HG02763 (cell line): ENCODE data around the gene HOXB6.

Experiments used
- ATAC-seq: cut with Tn5 transposase; IDR thresholded peaks from one replicate; pipeline ENCODE4 v1.9.1; 2021; ENCODE audit warnings: mild to moderate bottlenecking, moderate library complexity; ENCODE audit not compliant: unreplicated experiment

Gene HOXB6

DNA sequence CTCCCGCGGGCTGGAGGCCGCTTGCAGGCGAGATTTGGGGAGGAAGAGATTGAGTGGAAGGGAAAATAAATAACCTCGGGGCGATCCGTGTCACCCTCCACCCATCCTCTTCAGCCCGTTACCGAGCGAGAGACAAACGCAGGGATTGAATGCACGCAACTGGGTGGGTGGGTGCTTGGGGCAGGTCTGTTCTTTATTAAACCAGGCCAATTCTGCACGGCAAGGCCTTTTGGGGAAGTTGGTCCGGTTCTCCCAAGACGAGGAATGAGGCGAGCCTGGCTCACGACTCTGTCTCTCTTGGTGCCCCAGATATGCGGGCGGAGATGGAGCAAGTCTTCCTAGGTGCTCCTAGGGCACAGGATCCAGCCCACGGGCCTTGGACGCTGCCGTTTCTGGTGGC, 6.4 kb upstream of the HOXB6 start:
- ATAC-seq, result no peak

DNA sequence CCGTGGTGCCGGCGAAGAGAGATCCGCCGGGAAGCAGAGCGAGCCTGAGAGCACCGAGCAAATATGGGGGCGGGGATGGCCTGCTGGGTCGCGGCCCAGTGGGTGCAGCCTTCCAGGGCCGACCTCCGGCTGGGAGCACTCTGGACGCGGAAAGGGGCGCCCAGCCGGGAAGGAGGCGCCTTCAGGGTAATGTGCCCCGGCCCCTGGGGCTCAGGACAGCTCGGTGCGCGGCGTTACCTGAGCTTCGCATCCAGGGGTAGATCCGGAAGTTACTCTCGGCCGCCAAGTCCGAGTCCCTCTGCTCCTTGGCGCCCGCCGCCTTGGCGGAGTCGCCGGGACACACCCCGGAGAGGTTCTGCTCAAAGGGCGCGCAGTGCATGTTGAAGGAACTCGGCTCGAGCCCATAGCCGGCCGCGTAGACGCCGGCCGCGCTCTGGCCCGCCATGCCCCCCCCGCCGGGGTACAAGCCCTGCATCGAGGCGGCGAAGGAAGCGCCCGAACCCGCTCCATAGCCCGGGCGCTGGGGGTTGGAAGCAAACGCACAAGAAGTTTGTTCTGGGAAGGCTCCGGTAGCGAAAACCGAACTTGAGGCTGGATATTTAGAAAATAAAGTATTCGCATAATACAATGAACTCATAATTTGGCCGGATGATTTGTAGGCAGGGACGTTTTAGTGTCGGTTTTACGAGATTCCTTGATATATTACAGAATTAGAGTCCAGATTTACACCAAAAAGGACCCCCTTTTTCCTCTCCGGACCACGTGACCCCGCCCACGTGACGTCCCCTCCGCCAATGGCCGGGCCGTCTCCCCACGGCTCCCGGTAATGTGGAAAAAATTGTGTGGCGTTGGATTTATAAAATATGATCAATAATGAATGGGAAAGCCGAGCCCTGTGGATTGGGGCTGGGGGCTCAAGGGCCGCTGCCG, 5.8 kb upstream of the HOXB6 start, which contains the start of gene HOXB7:
HOXB7 (minus strand) TSS at position 736 of the 930 bp plus-strand sequence; CDS start at position 637, 99 bp downstream.
- ATAC-seq, result no peak

DNA sequence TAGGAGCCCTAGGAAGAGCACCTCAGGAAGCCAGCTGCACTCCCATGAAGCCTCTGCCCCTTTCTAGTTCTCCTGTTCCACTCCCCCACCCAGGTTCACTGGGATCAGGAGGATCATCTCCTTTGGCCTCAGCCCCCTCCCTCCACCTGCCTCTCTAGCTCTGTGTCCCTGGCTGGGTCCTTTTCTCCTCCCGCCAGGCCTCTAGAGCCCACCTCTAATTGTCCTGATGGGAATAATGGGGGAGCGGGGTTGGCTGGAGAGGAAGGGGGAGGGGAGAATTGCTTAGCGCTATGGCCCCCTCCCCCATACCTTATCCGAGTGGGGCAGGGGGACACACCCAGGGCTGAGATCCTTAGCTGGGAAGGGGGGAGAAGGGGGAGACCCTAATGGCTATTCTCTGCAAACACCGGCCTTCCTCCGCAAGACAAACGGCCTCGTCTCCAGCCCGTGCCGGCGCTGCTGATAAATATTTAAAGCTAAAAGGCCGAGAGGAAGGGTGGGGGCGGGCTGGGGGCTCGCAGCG, 5.0 kb upstream of the HOXB6 start:
- no peak for ATAC-seq

DNA sequence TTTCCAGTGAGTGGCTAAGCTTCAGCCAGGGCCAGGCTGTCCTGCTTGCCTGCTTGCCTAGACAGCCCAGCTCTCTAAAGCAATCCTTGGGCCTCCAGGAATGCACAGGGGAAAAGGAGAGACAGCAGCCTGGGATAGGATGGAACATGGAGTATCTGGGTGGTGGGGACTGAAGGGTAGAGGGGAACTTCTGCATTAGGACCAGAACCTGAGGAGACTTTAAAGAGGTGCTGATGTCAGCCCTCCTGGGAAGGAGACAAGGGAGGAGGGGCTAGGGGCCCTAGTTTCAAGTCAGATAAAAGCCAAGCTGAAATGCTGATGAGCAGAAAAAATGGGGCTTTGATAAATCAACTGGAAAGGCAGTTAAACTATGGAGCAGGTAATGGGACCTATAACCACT, 4.2 kb upstream of the HOXB6 start:
- ATAC-seq, result no peak

DNA sequence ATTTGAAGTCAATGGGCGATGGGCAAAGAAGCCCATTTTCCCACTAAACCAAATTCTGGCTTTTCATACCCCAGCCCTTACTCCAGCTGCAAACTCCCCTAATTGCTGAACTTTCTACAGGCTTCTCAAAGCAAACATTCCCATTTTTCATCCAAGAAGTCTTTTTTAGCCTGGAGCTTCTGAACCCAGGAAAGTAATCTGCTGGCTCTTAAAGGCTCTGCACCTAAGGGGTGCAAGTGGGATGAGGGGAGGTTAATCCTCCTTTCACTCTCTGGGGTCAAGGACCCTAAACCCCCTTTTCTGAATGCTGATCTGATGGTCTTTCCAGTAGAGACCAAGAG, 3.7 kb upstream of the HOXB6 start:
- no peak for ATAC-seq

DNA sequence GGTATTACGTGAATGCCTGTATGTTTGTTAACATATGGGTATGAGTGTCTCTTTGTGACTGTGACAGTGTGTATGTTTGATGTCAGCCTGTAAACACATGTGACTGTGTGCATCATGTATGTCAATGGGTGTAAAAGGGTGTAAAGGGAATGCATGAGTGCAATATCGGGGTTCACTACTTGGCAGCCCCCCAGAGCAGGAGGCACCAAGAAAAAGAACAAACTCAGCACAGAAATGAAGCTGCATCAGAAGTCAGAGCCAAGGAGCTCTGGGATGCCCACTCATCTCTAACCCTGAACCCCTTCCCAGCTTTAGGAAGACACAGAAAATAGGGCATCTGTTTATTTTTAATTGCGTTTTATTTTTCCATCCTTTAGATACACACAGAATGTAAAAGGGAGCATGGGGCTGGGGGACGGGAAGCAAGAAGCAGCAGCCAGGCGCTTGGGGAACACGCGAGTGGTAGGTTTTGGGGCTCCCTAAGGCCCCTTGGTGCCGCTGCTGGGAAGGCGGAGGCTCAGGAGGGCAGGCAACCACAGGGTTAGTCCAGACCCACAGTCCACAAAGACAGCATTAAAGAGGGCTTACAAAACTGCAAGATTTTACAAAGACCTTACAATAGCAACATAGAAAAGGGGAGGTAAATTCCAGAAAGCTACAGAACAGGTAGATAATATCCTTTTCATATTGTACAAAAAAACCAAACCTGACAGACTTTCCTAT, 2.3 kb upstream of the HOXB6 start:
- no peak for ATAC-seq

DNA sequence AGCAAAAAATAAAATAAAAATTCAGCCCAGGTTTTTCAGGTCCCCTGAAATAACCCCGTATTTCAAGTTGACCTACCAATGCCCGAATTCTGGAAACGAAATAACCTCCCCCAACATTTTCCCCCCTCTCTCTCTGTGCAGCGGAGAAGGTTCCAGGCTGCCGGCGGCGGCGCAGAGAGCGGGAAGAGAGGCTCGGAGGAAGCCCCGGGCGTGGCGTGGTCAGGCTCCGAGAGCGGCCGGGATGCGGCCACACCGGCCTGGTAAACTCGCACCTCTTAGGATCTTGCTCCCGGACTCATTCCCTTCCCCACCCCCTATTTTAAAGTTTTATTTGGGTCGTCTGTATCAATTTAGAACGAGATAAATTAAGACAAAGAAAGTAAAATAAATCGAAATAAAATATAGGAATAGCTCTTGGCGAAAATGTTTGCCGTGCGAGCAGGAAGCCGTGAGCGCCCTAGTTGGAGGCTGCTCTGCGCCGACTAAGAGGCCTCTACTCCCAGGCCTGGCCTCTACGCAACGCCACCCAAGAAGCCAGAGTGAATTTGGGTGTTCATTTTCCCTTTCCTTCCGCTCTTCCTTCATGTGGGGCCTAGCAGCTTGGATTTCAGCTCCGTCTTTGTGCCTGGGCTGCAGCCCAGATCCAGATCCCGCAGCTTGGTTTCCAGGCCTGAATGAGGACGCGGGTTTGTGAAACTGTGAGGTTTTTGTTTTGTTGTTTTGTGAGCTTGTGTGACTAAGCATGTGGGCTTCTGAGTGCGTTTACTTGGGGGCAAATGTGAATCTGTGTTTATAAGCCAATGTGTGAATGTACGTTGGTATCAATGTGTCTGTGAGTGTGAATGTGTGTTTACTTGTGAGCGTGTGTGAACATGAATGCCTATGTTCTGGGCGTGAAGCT, 1.5 kb upstream of the HOXB6 start:
- ATAC-seq, result no peak

DNA sequence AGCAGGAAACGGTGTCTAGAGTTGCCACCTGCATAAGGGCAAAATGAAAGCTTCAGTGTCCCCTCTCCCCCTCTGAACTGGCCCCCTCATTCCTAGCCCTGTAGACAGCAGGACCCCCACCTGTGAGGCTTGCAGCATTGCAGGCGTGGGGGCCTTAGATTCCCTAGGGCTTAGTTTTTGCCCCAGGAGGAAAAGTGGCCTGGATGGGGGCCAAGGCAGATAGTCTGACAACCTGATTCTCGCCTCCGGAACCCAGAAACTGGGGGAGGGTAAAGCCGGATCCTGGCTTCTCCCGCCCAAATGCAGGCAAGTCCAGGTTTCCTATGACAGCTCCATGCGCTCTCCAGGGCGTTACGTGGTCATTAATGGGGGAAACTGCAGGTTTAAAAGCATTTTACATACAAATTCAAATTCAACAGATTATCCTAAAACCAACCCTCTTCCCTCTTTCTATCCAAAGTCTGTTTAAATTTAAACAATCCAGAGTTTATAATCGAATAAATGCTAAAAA, 678 bp upstream of the HOXB6 start:
- no peak for ATAC-seq

DNA sequence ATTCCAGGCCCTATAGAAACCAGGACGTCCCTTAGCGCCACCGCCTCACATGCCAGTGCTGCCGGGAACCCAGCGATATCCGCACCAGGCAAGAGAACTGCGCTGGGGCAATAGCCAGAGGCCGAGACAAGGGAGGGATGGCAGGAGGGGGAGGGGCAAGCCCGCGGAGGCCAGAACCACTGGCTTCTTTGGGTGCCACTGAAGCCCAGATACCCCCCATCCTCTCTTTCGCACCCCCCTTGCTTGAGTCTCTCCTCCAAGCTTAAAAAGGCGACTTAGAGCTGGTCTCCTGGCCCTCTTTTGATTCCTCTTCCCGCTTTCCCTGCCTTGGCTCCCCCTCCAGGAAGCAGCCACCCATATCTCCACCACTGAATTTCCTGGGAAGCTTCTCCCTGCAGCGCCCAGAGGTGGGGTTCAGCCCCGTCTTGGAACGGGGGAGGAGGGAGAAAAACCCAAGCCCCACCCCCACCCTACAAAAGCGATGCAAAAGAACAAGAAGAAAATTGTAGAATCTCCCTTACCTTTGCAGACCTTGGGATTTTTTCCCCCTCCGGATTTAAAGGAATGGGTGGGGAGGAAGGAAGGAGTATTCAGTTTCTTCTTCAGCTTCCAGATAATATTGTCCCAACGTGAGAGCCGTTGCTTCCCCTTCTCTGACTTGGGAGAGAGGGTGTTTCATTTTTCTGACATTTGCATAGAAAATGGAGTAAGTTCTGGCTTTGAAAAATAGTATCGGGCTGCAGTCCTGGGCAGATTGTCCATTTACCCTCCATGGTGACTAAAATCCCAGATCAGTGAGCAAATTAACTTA, 622 bp downstream of the HOXB6 start:
- ATAC-seq, result no peak

DNA sequence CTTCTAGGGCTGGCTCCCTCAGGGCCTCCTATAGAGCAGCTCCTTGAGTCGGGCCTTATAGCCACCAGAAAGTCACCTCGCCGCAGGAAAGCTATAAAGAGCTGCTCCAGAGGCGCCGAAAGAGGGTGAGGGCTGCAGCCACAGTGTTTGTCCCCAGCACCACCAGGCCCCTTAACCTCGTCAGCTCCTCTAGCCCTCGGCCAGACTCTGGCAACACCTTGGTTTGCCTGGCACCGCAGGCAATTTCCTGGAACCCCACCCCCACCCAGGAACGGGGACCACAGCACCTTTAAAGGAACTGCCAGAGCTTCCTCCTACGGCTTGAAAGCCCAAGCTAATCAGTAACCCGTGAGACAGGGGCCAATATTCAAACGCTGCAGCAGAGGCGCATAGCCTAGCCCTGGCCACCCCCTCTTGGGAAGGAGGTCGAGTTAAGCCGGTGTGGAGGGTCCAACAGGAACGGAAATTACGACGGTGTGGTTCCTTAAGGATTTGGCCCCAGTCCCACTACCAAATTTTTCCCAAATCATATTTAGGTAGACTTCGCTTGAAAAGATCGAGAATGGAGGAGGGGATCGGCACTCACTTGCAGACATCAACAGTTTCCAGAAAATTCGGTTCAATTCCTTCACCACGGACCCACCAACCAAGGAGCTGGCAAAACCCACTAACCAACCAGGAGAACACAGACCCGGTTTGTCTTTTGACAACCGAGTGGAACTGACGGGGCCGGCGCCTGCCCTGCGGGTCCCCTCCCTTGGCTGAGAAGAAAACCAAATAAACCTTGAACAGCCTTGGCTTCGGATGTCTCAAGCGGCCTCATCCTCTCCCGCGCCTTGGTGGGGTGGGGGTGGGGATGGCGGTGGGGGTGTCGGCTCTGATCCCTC, 3.0 kb downstream of the HOXB6 start:
- no peak for ATAC-seq

DNA sequence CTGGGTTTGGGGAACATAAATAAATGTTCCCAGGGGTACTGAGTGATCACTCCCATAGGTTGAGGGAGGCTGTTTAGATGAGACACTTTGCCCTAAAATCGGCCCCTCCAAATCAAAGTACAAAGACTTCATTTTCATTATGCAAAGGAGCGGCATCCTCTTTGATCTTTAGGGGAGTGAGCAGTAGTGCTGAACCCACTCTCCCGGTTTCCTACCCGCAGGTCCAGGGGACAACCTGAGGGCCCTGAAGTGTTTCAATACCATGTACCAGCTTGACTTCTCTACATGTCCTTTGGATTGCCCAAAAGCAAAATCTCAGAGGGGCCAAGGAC, 3.6 kb downstream of the HOXB6 start:
- ATAC-seq, result no peak

DNA sequence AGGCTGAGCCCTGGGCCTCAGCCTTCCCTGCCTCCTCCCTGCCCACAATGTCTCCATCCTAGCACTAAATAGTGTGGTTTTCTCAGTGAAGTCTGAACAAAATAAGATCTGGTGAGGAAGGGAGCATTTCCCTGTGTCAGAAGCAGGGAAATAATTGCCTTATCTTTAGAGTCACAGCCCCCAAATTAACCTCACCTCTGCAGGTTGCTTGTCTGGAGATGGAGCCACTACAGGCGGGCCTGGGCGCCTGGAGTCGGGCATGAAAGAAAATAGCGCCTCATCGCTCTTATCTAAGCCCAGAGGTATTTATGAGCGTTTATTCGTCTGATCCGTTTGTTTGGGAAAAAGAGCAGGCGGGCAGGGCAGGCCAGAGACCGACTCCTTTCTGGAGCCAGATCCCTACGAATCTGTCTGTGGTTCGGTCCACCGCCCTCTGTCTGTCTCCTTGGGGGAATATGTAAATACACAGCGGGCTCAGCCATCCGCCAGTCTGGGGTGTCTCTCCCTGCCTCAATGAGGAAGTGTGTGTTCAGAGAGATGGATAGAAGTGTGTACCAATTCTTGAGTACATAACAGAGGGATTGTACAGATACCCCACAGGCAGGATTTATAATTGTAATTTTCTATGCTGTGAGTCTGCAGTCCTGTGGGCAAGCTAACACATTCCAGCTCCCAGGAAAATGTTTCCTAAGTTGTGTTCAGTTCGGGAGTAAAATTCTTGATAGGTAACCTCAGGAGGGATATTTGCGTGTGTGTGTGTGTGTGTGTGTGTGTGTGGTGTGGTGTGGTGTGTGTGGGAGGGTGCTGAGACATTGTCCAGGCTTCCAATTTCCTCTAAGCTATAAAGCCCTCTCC, 4.3 kb downstream of the HOXB6 start:
- ATAC-seq, result no peak

DNA sequence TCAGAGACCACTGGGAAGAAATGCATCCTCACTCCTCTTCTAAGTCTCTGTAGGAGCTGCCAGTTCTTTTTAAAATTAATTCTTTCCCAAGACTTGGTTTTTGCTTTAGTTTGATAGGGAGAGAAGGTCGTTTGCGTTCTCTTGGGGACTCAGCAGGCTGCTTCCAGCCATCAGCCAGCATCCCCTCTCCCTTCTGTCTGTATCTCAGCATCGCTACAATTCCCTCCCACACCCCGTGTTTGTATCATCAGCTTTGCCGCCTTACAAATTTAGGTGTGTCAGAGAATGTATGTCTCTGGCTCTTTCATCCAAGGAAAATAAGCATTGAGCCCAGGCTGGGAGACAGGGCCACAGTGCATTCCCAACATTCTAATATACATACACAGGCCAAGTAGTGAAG, 5.4 kb downstream of the HOXB6 start:
- ATAC-seq, result no peak

DNA sequence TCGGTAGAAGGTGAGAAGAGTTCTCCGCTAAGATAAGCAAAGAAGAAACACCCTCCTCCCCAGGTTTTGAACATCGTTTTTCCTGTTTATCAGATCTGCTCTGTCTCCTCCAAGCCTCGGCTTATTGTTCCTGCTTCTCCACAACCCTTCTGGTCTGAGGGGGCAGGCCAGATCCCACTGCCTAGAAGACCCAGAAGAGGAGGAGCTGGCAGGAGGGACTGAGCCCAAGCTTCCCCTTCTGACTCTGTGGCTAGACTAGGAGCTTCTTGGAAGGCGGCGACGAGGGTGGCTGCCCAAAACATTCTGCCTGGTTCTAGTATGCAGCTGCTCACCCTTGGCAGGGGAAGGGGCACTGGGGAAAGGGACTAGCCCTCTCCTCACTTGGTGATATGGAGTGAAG, 6.0 kb downstream of the HOXB6 start:
- ATAC-seq, result no peak

DNA sequence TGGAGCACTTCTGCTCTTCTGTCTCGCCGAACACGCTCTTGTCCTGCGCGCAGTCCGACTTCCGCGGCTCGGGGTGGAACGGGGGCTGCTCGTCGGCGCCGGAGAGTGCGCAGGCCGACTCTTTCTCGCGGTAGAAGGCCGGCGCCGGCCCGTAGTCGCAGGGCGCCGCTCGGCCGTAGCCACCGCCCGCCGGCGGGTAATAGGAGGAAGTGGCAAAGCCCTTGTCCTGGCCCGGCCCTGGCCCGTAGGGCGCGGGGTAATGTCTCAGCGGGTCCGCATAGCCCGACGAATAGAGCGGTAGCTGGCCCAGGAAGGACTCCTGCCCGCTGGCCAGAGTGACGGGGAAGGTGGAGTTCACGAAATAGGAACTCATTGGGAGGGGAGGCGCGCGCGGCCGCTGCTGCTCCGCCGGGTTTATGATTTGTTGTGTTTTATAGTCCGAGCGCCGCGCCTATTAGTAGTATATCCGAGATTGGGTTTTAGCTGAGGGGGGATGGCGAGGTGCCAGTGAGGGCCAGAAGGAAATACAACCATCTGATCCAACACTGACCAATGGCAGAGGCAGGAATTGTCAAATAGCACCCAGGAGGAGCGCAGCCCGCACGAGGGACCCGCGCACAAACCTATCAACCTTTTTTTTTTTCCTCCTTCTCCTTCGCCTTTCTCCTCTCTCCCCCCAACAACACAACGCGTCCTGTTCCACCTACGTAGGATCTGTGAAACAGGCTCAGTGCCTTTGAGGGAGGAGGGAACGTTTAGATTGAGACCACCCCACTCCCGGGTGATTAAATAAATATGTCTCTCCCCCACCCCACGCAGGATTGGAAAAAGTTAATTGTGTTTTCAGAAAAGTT, 6.8 kb downstream of the HOXB6 start:
- ATAC-seq, result no peak

DNA sequence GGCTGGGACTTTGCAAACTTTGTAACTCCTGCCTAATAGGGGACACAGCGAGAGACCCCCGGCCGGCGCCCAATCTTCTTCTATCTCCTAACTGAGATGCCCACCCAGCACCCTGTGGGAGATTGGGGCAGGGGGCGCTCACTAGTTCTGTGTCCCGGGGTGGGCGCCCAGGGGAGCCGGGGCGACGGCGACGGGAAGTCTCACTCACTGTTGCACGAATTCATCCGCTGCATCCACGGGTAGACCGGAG, 7.3 kb downstream of the HOXB6 start:
- ATAC-seq, result no peak

DNA sequence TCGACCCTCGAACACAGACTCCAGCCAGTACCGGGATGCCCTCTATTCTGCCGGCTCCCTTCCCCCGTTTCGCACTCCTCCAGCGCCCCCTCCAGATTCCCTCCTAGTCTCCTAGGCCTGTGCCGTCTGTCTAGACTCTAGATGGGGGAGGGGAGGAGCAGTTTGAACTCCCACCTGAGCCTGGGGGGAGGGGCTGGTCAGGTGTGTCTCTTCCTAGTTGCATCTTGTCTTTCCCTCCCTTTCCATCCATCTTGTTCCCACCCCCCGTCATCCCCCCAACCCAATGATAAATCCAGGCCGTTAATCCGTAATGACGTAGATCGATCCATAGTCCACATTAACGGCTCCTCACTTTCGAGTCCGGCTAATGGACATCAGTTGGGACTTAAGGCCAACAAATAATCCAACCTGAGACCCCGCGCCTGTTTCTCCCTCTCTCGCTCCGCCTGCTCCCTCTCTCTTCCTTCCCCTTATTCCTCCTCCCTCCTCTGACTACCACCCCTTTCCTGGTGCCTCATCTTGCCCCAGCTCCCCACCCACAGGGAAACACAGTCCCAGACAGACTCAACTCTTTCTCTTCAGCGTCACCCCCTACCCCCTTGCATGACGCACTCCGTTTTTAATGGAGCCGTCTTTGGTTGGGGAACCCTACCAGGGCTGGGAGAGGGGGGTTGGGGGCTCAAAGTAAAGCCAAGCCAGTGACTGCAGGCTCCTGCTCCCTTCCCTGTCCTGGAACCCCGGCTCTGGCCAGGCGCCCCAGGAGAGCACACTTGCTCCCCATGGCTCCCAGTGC, 7.9 kb downstream of the HOXB6 start:
- no peak for ATAC-seq
